ENCODE measurements around the gene BID. TPM values are rescaled to one million over a fixed set of nuclear protein-coding genes. Genes with fewer than 3 reads are reported as not detected.

BID gene
- total RNA-seq, 1 experiment from 2014 or later = 66.7 TPM

GRCh38 chr22:17754233-17754925 is 19.9 kb downstream of the BID start:
- in situ Hi-C loops (cut with HindIII; ENCODE audit: low pct_unique_long_range_greater_than_20kb, low sequenced_read_pairs) (no loop called here), intact Hi-C loops (cut with micrococcal nuclease; ENCODE audit: unreplicated experiment) (no loop called here)
- no peak overlapping the region for H3K4me3 ChIP-seq (ENCODE audit: low read depth in 2 of 2, low read length in 2 of 2)
- no peak for DNase-seq (ENCODE audit: low read depth, low spot score)
- H3K36me3 ChIP-seq (ENCODE audit: control insufficient read depth, insufficient read depth, low read length) = no peaks in the 10 kb centered on the region
- no peaks in the 10 kb centered on the region for H3K27me3 ChIP-seq (ENCODE audit: control insufficient read depth, insufficient read depth, low read length)
- BruUV-seq (replicated peaks) = no TSS peak
- H3K27ac ChIP-seq (ENCODE audit: low read length) = no peak overlapping the region
- H3K4me1 ChIP-seq (ENCODE audit: control insufficient read depth, insufficient read depth, low read length) = peaks cover 2% of the 10 kb centered on the region; the same call in 1 of the 2 replicates
- ChIA-PET POLR2A (no interaction called here), CTCF (no interaction called here)
- ATAC-seq = peak; percentile 57; the same call in 1 of the 2 replicates
- TF ChIP-seq CTCF (IDR thresholded peaks at IDR 0.05) = no peak; the same call in 1 of the 2 replicates
- TF ChIP-seq REST (IDR thresholded peaks at IDR 0.05; ENCODE audit: insufficient read depth in 1 of 2, low read depth in 2 of 2, low read length in 1 of 2) = no peak
- TF ChIP-seq TCF7L2 (IDR thresholded peaks at IDR 0.05; ENCODE audit: low read depth, low read length) = no peak
- no peak for TF ChIP-seq POLR2AphosphoS5 (IDR thresholded peaks at IDR 0.05; ENCODE audit: low read depth, low read length)
- no peak for TF ChIP-seq SIN3A (IDR thresholded peaks at IDR 0.05; ENCODE audit: borderline replicate concordance, insufficient read depth, low read depth, low read length)
- H3K9me3 ChIP-seq (ENCODE audit: control insufficient read depth, insufficient read depth, low read depth, low read length) = no peaks in the 10 kb centered on the region

GRCh38 chr22:17753401-17753989 is 20.8 kb downstream of the BID start:
- Histone ChIP-seq H3K9me3 (ENCODE audit: control insufficient read depth, insufficient read depth, low read depth, low read length) (no peaks in the 10 kb centered on the region), H3K36me3 (ENCODE audit: control insufficient read depth, insufficient read depth, low read length) (no peaks in the 10 kb centered on the region), H3K4me1 (ENCODE audit: control insufficient read depth, insufficient read depth, low read length) (peaks cover 2% of the 10 kb centered on the region; the same call in 1 of the 2 replicates), H3K27me3 (ENCODE audit: control insufficient read depth, insufficient read depth, low read length) (no peaks in the 10 kb centered on the region), H3K27ac (ENCODE audit: low read length) (no peak overlapping the region), H3K4me3 (ENCODE audit: low read depth in 2 of 2, low read length in 2 of 2) (no peak overlapping the region)
- BruUV-seq (replicated peaks) = no TSS peak
- DNase-seq (ENCODE audit: low read depth, low spot score) (no peak), ATAC-seq (no peak)
- POLR2A ChIA-PET = no interaction called here
- in situ Hi-C loops (cut with HindIII; ENCODE audit: low pct_unique_long_range_greater_than_20kb, low sequenced_read_pairs) (no loop called here), intact Hi-C loops (cut with micrococcal nuclease; ENCODE audit: unreplicated experiment) (no loop called here)
- TF ChIP-seq REST (IDR thresholded peaks at IDR 0.05; ENCODE audit: insufficient read depth in 1 of 2, low read depth in 2 of 2, low read length in 1 of 2) (no peak), POLR2AphosphoS5 (IDR thresholded peaks at IDR 0.05; ENCODE audit: low read depth, low read length) (no peak), CTCF (IDR thresholded peaks at IDR 0.05) (no peak), SIN3A (IDR thresholded peaks at IDR 0.05; ENCODE audit: borderline replicate concordance, insufficient read depth, low read depth, low read length) (no peak), TCF7L2 (IDR thresholded peaks at IDR 0.05; ENCODE audit: low read depth, low read length) (no peak)
- CTCF ChIA-PET = no interaction called here
